Natural killer cell (primary cell): ENCODE measurements around the gene RRAGD. TPM values are rescaled to one million over a fixed set of nuclear protein-coding genes. Genes with fewer than 3 reads are reported as not detected.

Experiments used
- ATAC-seq, 3 donors: fragments of 150-1000 bp in 2 of 3; fragments of 200-7000 bp in 1 of 3; cut with Tn5 transposase; 1 replicate in 1 of 3; 2 replicates in 2 of 3; pipeline ENCODE4 v1.10.0; 2021; ENCODE audit warnings: mild to moderate bottlenecking in 2 of 3, moderate library complexity in 2 of 3
- DNase-seq, 2 donors: peaks; one replicate each; pipeline versions ENCODE4 v3.0.0 to v3.0.0-alpha.2; 2013 to 2021; ENCODE audit warnings: mixed read lengths in 1 of 2
- H3K27ac ChIP-seq: one replicate; pipeline ENCODE4 v1.5.1; 2013; ENCODE audit warnings: mild to moderate bottlenecking, low read length
- H3K27me3 ChIP-seq: one replicate; pipeline ENCODE4 v1.6.1; 2013; ENCODE audit warnings: low read length; ENCODE audit not compliant: control insufficient read depth, insufficient read depth
- H3K36me3 ChIP-seq: one replicate; pipeline ENCODE4 v1.6.1; 2013; ENCODE audit warnings: low read length; ENCODE audit not compliant: control insufficient read depth, insufficient read depth
- H3K4me1 ChIP-seq: one replicate; pipeline ENCODE4 v1.6.1; 2013; ENCODE audit warnings: low read length; ENCODE audit not compliant: control insufficient read depth, insufficient read depth
- H3K4me3 ChIP-seq: one replicate; pipeline ENCODE4 v1.5.1; 2013; ENCODE audit warnings: low read length
- H3K9me3 ChIP-seq: one replicate; pipeline ENCODE4 v1.6.1; 2013; ENCODE audit warnings: low read length; ENCODE audit not compliant: control insufficient read depth, insufficient read depth
- H3K27ac Mint-ChIP-seq, 2 donors: one replicate each; pipeline ENCODE4 v1.8.0; 2022; ENCODE audit warnings: mild to moderate bottlenecking in 2 of 2, mixed read lengths in 2 of 2, moderate library complexity in 1 of 2
- H3K27me3 Mint-ChIP-seq, 2 donors: one replicate each; pipeline ENCODE4 v1.8.0; 2022; ENCODE audit warnings: low read depth in 2 of 2, mixed read lengths in 2 of 2
- H3K36me3 Mint-ChIP-seq: one replicate; pipeline ENCODE4 v1.8.0; 2022; ENCODE audit warnings: mixed read lengths
- H3K4me1 Mint-ChIP-seq, 2 donors: one replicate each; pipeline ENCODE4 v1.8.0; 2022; ENCODE audit warnings: mixed read lengths in 2 of 2
- H3K4me3 Mint-ChIP-seq: one replicate; pipeline ENCODE4 v1.8.0; 2022; ENCODE audit warnings: mild to moderate bottlenecking, moderate library complexity, mixed read lengths
- H3K9me3 Mint-ChIP-seq, 2 donors: one replicate each; pipeline ENCODE4 v1.8.0; 2022; ENCODE audit warnings: mixed read lengths in 2 of 2
- CTCF ChIP-seq: fragments of 200-600 bp; IDR thresholded peaks from one replicate; pipeline ENCODE4 v1.8.0; 2022; ENCODE audit warnings: antibody characterized with exemption
- WGBS: methylation state at CpG from one replicate; pipeline ENCODE4 v1.1.7; 2013; ENCODE audit warnings: missing lambda C conversion rate; ENCODE audit not compliant: insufficient coverage; 5-methylcytosine and 5-hydroxymethylcytosine counted together
- intact Hi-C: fragments of 100-400 bp; cut with micrococcal nuclease; formaldehyde crosslinking; loops from one replicate; pipeline ENCODE4 v1.14.2; 2022
- total RNA-seq, 4 donors: library from RNA; stranded (reverse); fragments of 120-200 nt in 1 of 4; gene quantifications; one replicate each; pipeline versions ENCODE4 v1.2.3 to v1.2.4, GENCODE V29; 2013 to 2022

Gene RRAGD
- total RNA-seq, 3 donors from 2014 or later (not counting 1 experiment from before 2014, with no cell fraction given) = 0.43 to 4.4 (median 1.8) TPM

GRCh38 chr6:89433252-89434149, 21.4 kb upstream of the RRAGD start:
- peaks cover 0 to 24% of the 10 kb centered on the region in 2 donors for H3K27me3 Mint-ChIP-seq
- WGBS = 1% methylated on average over 80 of the region's 80 CpGs
- DNase-seq (peak; percentile 30 to 53), ATAC-seq (peak; percentile 16 to 38 (median 31))
- no peaks in the 10 kb centered on the region for H3K36me3 Mint-ChIP-seq
- H3K4me1 Mint-ChIP-seq = peaks cover 5 to 24% of the 10 kb centered on the region in 2 donors
- peak overlapping the region; percentile 77 for H3K4me3 Mint-ChIP-seq
- Histone ChIP-seq H3K4me1 (peaks cover 11% of the 10 kb centered on the region), H3K4me3 (peak overlapping the region; percentile 54), H3K27me3 (no peaks in the 10 kb centered on the region), H3K9me3 (no peaks in the 10 kb centered on the region), H3K27ac (no peak overlapping the region), H3K36me3 (no peaks in the 10 kb centered on the region)
- H3K9me3 Mint-ChIP-seq = no peaks in the 10 kb centered on the region
- peak; percentile 26 for TF ChIP-seq CTCF
- intact Hi-C loops = loop anchor here (1.0 kb wide), 2 partner anchors 177 to 205 kb away; partner anchors contain the start of gene LYRM2
- peak overlapping the region; percentile 31 to 71 for H3K27ac Mint-ChIP-seq

GRCh38 chr6:89432875-89433251, 20.8 kb upstream of the RRAGD start, which contains the start of gene ANKRD6:
ANKRD6 (plus strand) TSS chr6:89433152; CDS start chr6:89566977, 133,825 bp downstream.
- Mint-ChIP-seq H3K9me3 (no peaks in the 10 kb centered on the region), H3K4me3 (peak within 1 kb of the TSS; percentile 81), H3K27ac (peak within 1 kb of the TSS; percentile 31 to 71), H3K27me3 (peaks cover 5 to 30% of the 10 kb centered on the region in 2 donors), H3K36me3 (no peaks in the 10 kb centered on the region), H3K4me1 (peaks cover 5 to 24% of the 10 kb centered on the region in 2 donors)
- peak; percentile 84 for TF ChIP-seq CTCF
- ATAC-seq (peak; percentile 96 to 97 (median 96)), DNase-seq (peak; percentile 87 to 88)
- H3K4me3 ChIP-seq = peak within 1 kb of the TSS; percentile 54
- WGBS = under 1% methylated on average over 38 of the region's 38 CpGs
- no peak within 1 kb of the TSS for H3K27ac ChIP-seq
- no peaks in the 10 kb centered on the region for H3K36me3 ChIP-seq
- H3K9me3 ChIP-seq = no peaks in the 10 kb centered on the region
- no peaks in the 10 kb centered on the region for H3K27me3 ChIP-seq
- intact Hi-C loops = loop anchor here (1.0 kb wide), 2 partner anchors 177 to 205 kb away; partner anchors contain the start of gene LYRM2
- H3K4me1 ChIP-seq = peaks cover 11% of the 10 kb centered on the region

- no peak overlapping the region for H3K27ac Mint-ChIP-seq
- peaks cover 5 to 24% of the 10 kb centered on the region in 2 donors for H3K4me1 Mint-ChIP-seq
- WGBS = 91% methylated on average over 7 of the region's 7 CpGs
- peak overlapping the region; percentile 18 for H3K4me3 Mint-ChIP-seq
- intact Hi-C loops = no loop called here
- Histone ChIP-seq H3K27me3 (no peaks in the 10 kb centered on the region), H3K36me3 (no peaks in the 10 kb centered on the region), H3K9me3 (no peaks in the 10 kb centered on the region), H3K27ac (no peak overlapping the region), H3K4me1 (peaks cover 11% of the 10 kb centered on the region), H3K4me3 (no peak overlapping the region)
- no peak for ATAC-seq
- TF ChIP-seq CTCF = no peak
- no peaks in the 10 kb centered on the region for H3K36me3 Mint-ChIP-seq
- no peak for DNase-seq
- no peaks in the 10 kb centered on the region for H3K9me3 Mint-ChIP-seq
- peaks cover 9 to 39% of the 10 kb centered on the region in 2 donors for H3K27me3 Mint-ChIP-seq
Observed at GRCh38 chr6:89430201-89430962, 18.3 kb upstream of the RRAGD start.
